A172 (cell line): ENCODE results near the gene KATNAL2. TPM values are rescaled to one million over a fixed set of nuclear protein-coding genes. Genes with fewer than 3 reads are reported as not detected.
A peak's percentile ranks its signal among the peaks of the same experiment; 100 is the strongest.
"Not testable (repeated sequence)": the region's sequence is repeated elsewhere in the genome, so short reads cannot be mapped to it uniquely, and the experiment has no call there.

ENCODE experiments used
- DNase-seq: peaks from one replicate; pipeline ENCODE4 v3.0.0-alpha.2; 2015; ENCODE audit warnings: low spot score
- total RNA-seq: library from RNA; depleted of rRNA; stranded (reverse); fragments of >200 nt; shearing (Covaris generic); gene quantifications from 2 replicates; pipeline ENCODE4 v1.2.3, GENCODE V29; 2014

KATNAL2 gene
- total RNA-seq, 1 experiment from 2014 or later: 3.7 TPM

- peak; percentile 47 for DNase-seq
Measured at GRCh38 chr18:46939337-46939963, 22.0 kb downstream of the KATNAL2 start.

- DNase-seq: no peak
Measured at GRCh38 chr18:46939998-46940571, 22.7 kb downstream of the KATNAL2 start.

GRCh38 chr18:46942646-46943045 is 25.2 kb downstream of the KATNAL2 start:
- DNase-seq: no peak

GRCh38 chr18:46946656-46947282 is 29.4 kb downstream of the KATNAL2 start:
- DNase-seq: no peak

- DNase-seq: no peak
Measured at GRCh38 chr18:46950064-46950656, 32.8 kb downstream of the KATNAL2 start.

GRCh38 chr18:46953195-46953594 is 35.8 kb downstream of the KATNAL2 start:
- peak; percentile 40 for DNase-seq

- DNase-seq: no peak
Measured at GRCh38 chr18:46958209-46958608, 40.8 kb downstream of the KATNAL2 start.

GRCh38 chr18:46963656-46964578 is 46.5 kb downstream of the KATNAL2 start:
- not testable (repeated sequence) for DNase-seq

- not testable (repeated sequence) for DNase-seq
Measured at GRCh38 chr18:46964579-46965293, 47.3 kb downstream of the KATNAL2 start.

- not testable (repeated sequence) for DNase-seq
Measured at GRCh38 chr18:46966266-46966665, 48.9 kb downstream of the KATNAL2 start.

GRCh38 chr18:46969551-46969950 is 52.1 kb downstream of the KATNAL2 start:
- DNase-seq: not testable (repeated sequence)

GRCh38 chr18:47019870-47020269 is 102.5 kb downstream of the KATNAL2 start:
- not testable (repeated sequence) for DNase-seq

GRCh38 chr18:47020757-47021156 is 103.4 kb downstream of the KATNAL2 start:
- DNase-seq: not testable (repeated sequence)

GRCh38 chr18:47022821-47023220 is 105.4 kb downstream of the KATNAL2 start:
- not testable (repeated sequence) for DNase-seq

GRCh38 chr18:47023769-47024465 is 106.5 kb downstream of the KATNAL2 start:
- DNase-seq: not testable (repeated sequence)

- not testable (repeated sequence) for DNase-seq
Measured at GRCh38 chr18:47025557-47026174, 108.3 kb downstream of the KATNAL2 start.

GRCh38 chr18:47028738-47029137 is 111.3 kb downstream of the KATNAL2 start:
- DNase-seq: not testable (repeated sequence)

GRCh38 chr18:47029684-47030353 is 112.4 kb downstream of the KATNAL2 start:
- not testable (repeated sequence) for DNase-seq

GRCh38 chr18:47030887-47031286 is 113.5 kb downstream of the KATNAL2 start:
- not testable (repeated sequence) for DNase-seq
